Naive B cell (primary cell): ENCODE measurements around the gene MAPKAP1. TPM values are rescaled to one million over a fixed set of nuclear protein-coding genes. Genes with fewer than 3 reads are reported as not detected.
A peak's percentile ranks its signal among the peaks of the same experiment; 100 is the strongest.
"Not testable (repeated sequence)": the region's sequence is repeated elsewhere in the genome, so short reads cannot be mapped to it uniquely, and the experiment has no call there.

Source experiments
- ATAC-seq, 2 donors: fragments of 150-1000 bp; cut with Tn5 transposase; 2 replicates each; pipeline ENCODE4 v1.10.0; 2021; ENCODE audit warnings: low read depth in 2 of 2, mild to moderate bottlenecking in 2 of 2, moderate library complexity in 2 of 2
- DNase-seq: peaks from one replicate; pipeline ENCODE4 v3.0.0; 2022
- H3K27ac Mint-ChIP-seq, 6 donors: one replicate each; pipeline ENCODE4 v1.8.0; 2020 to 2022; ENCODE audit warnings: mild to moderate bottlenecking in 6 of 6, mixed read lengths in 6 of 6, moderate library complexity in 5 of 6, inconsistent platforms in 2 of 6
- H3K27me3 Mint-ChIP-seq, 3 donors: one replicate each; pipeline ENCODE4 v1.8.0; 2021 to 2022; ENCODE audit warnings: mixed read lengths in 3 of 3, mild to moderate bottlenecking in 1 of 3
- H3K36me3 Mint-ChIP-seq, 2 donors: one replicate each; pipeline ENCODE4 v1.8.0; 2020 to 2022; ENCODE audit warnings: mixed read lengths in 2 of 2, inconsistent platforms in 1 of 2, mild to moderate bottlenecking in 1 of 2
- H3K4me1 Mint-ChIP-seq, 3 donors: one replicate each; pipeline ENCODE4 v1.8.0; 2020 to 2022; ENCODE audit warnings: mixed read lengths in 3 of 3, inconsistent platforms in 1 of 3, mild to moderate bottlenecking in 1 of 3, moderate library complexity in 1 of 3
- H3K4me3 Mint-ChIP-seq, 8 donors: one replicate each; pipeline ENCODE4 v1.8.0; 2020 to 2022; ENCODE audit warnings: mild to moderate bottlenecking in 8 of 8, mixed read lengths in 8 of 8, moderate library complexity in 8 of 8, inconsistent platforms in 2 of 8
- H3K9me3 Mint-ChIP-seq, 7 donors: one replicate each; pipeline ENCODE4 v1.8.0; 2020 to 2022; ENCODE audit warnings: mixed read lengths in 7 of 7, mild to moderate bottlenecking in 5 of 7, inconsistent platforms in 2 of 7, moderate library complexity in 1 of 7
- polyA plus RNA-seq, 6 donors: library from polyadenylated mRNA; unstranded; fragments of 300-500 nt; fragmentation: Illumina TruSeq; gene quantifications; one replicate each; pipeline ENCODE4 v1.2.3, GENCODE V29; 2021; ENCODE audit warnings: low read depth in 6 of 6

MAPKAP1 gene
- polyA plus RNA-seq, 6 donors from 2014 or later = 62.4 to 76.1 (median 67.7) TPM

DNA sequence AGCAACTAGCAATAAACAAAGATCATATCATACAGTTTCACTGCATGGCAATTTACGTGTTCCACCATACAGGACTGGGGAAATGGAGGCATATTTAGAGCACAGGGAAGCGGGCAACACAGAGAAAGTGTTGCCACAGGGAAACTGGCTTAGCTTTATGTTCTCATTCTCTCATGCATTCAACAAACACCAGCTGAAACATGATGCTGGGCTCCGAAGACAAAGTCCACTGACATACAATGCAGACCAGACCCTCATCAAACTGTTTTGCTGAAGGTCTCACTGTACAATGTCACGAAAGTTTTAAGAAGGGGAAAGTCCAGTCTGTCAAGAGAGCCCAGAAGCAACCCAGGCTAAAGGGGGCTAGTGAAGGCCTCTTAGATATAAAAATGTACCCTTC lies 115.1 kb downstream of the MAPKAP1 start:
- peaks cover 41 to 53% (median 49%) of the 10 kb centered on the region in 3 donors for H3K4me1 Mint-ChIP-seq
- H3K9me3 Mint-ChIP-seq = no peaks in the 10 kb centered on the region
- H3K27me3 Mint-ChIP-seq = no peaks in the 10 kb centered on the region
- H3K4me3 Mint-ChIP-seq = no peak overlapping the region
- no peak overlapping the region for H3K27ac Mint-ChIP-seq
- no peak for ATAC-seq
- H3K36me3 Mint-ChIP-seq = peaks cover 6 to 20% of the 10 kb centered on the region in 2 donors
- DNase-seq = no peak

DNA sequence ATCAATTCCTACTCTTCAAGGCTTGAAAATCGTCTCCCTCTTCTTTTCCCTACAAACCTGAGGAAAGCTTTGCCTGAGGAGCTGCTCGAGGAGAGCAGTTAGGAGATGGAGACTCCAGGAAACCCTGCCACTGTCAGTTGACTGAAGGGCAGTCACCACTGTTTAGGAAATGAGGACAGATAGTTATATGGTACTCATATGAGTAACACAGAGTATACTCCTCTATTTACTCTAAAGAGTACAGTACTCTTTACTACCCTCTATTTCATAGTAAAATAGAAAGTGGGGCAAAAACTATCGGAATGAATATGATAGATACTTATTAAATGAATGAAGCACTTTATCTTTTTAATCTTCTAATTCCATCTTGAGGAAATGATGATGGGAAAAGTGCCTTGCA lies 115.8 kb downstream of the MAPKAP1 start:
- H3K36me3 Mint-ChIP-seq = peaks cover 6 to 17% of the 10 kb centered on the region in 2 donors
- ATAC-seq (no peak), DNase-seq (no peak)
- H3K9me3 Mint-ChIP-seq = no peaks in the 10 kb centered on the region
- no peak overlapping the region for H3K27ac Mint-ChIP-seq
- H3K4me1 Mint-ChIP-seq = peaks cover 47 to 56% (median 52%) of the 10 kb centered on the region in 3 donors
- no peak overlapping the region for H3K4me3 Mint-ChIP-seq
- no peaks in the 10 kb centered on the region for H3K27me3 Mint-ChIP-seq

DNA sequence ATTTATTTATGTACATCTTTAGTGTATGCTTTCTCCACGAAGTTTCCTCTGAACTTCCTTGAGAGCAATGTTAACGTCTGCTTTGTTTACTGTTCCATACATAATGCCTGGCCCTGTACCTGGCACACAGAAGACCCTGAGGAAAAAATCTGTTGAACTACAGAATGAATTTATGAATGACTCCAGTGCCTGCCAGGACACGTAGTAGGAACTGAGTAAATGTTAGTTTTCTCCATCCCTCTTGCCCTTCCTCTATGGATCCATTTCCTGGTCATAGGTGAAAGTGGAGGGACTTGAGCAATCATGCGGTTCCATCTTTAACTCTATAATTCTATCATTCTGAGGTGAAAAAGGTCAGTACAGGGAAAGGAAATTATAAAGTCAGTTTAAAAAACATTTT lies 117.7 kb downstream of the MAPKAP1 start:
- no peak overlapping the region for H3K27ac Mint-ChIP-seq

DNA sequence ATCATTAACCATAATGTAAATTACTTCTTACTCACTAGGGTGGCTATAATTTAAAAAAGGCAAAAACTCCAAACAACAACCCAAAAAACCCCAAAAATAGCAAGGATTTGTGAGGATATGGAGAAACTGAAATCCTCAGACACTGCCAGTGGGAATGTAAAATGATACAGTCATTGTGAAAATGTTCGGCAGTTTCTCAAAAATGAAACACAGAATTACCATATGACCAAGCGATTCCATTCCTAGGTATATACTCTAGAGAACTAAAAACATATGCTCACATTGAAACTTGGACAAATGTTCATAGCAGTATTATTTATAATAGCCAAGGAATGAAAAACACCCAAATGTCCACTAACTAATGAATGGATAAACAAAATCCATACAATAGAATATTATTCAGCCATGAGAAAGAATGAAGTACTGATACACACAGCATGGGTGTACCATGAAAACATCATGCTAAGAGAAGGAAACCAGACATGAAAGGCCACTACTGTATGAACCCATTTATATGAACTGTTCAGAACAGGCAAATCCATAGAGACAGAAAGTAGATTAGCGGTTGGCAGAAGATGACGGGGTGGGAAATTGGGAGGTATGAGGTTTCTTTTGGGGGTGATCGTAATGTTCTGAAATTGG lies 119.1 kb downstream of the MAPKAP1 start:
- Mint-ChIP-seq H3K4me1 (peaks cover 36 to 38% (median 36%) of the 10 kb centered on the region in 3 donors), H3K27ac (peak overlapping the region in 1 of 6 donors; percentile 56), H3K4me3 (no peak overlapping the region), H3K36me3 (peaks cover 5 to 15% of the 10 kb centered on the region in 2 donors), H3K27me3 (no peaks in the 10 kb centered on the region), H3K9me3 (no peaks in the 10 kb centered on the region)
- no peak for ATAC-seq
- no peak for DNase-seq

More for the DNA sequence above, 117.7 kb downstream of the MAPKAP1 start:
- Mint-ChIP-seq H3K4me1 (peaks cover 39 to 46% (median 46%) of the 10 kb centered on the region in 3 donors), H3K27me3 (no peaks in the 10 kb centered on the region), H3K9me3 (no peaks in the 10 kb centered on the region), H3K36me3 (peaks cover 0 to 15% of the 10 kb centered on the region in 2 donors), H3K4me3 (no peak overlapping the region)
- ATAC-seq (no peak), DNase-seq (no peak)

DNA sequence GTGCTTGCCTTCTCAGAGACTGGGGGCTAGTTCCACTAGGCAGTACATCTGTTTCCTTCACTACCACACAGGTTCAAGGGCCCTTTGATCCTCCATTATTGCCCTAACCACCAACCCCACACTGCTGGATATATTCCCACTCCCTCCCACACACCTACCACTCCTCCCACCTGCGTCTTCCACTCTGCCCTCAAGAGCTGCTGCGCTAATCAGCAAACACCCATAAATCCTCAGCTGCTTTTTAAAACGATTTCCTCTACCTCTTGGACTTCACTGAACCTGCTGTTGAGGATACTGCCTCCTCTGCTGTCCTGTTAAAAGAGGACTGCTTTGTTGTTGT lies 120.9 kb downstream of the MAPKAP1 start:
- ATAC-seq (no peak), DNase-seq (no peak)
- no peaks in the 10 kb centered on the region for H3K27me3 Mint-ChIP-seq
- peak overlapping the region in 3 of 6 donors; percentile 32 to 76 (median 70) for H3K27ac Mint-ChIP-seq
- H3K4me1 Mint-ChIP-seq = peaks cover 39 to 43% (median 42%) of the 10 kb centered on the region in 3 donors
- H3K4me3 Mint-ChIP-seq = no peak overlapping the region
- H3K36me3 Mint-ChIP-seq = peaks cover 14 to 15% of the 10 kb centered on the region in 2 donors
- H3K9me3 Mint-ChIP-seq = no peaks in the 10 kb centered on the region

DNA sequence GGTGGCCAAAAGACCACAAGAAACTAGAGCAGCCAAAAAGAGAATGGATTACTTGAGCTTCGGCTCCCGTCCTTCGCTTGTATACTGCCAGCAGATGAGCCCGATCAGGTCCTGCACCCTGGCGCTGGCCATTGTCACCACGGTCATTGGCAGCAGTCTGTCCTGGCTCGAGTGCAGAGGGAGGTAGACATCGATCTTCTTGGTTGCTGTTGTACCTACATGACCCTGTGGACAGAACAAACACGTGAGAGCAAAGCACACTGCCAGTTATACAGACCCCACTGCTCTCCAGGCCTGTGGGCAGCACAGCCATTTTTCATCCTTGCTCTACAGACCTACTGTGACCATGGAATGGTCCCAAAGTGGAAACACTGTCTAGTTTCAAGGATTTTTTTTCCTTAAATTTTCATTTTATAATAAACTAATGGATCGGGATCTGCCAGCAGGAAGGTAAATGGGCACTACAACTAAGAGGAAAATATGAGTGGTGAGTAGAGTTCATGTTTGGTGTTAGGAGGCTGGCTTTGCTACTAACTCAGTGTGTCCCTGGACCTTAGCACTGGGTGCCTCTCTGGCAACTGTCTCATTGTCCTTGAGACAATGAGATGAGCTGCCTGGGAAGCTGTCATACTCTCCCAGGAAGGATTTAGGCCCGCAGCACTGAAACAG lies 121.4 kb downstream of the MAPKAP1 start:
- Mint-ChIP-seq H3K4me3 (no peak overlapping the region), H3K27me3 (no peaks in the 10 kb centered on the region), H3K27ac (no peak overlapping the region), H3K9me3 (peaks cover 0 to 2% (median 0%) of the 10 kb centered on the region in 7 donors), H3K4me1 (peaks cover 37 to 43% (median 40%) of the 10 kb centered on the region in 3 donors), H3K36me3 (peaks cover 12 to 20% of the 10 kb centered on the region in 2 donors)
- no peak for ATAC-seq
- DNase-seq = no peak

DNA sequence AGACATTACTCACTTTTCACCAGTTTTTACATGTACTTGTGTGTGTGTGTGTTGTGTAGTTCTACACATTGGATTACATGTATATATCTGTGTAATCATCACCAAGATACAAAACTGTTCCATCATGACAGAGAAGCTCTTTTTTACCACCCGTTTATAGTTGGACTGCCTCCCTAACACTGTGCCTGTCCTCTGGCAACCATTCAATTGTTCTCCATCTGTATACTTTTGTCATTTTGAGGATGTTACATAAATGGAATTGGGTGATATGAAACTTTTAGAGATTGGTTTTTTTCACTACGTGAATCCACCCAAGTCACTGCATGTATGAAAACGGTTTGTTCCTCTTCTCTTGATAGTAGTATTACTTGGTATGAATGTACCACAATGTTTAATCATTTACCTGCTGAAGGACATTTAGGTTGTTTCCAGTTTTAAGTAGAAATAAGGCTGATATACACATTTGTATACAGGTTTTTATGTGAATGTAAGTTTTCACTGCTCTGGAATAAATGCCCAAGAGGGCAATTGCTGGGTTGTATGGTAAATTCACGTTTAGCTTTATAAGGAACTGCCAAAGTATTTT lies 126.2 kb downstream of the MAPKAP1 start:
- DNase-seq = no peak
- Mint-ChIP-seq H3K4me1 (peaks cover 4 to 11% (median 7%) of the 10 kb centered on the region in 3 donors), H3K27me3 (no peaks in the 10 kb centered on the region), H3K36me3 (peaks cover 17 to 22% of the 10 kb centered on the region in 2 donors), H3K4me3 (no peak overlapping the region), H3K9me3 (peaks cover 0 to 5% (median 2%) of the 10 kb centered on the region in 7 donors), H3K27ac (no peak overlapping the region)
- ATAC-seq = no peak

DNA sequence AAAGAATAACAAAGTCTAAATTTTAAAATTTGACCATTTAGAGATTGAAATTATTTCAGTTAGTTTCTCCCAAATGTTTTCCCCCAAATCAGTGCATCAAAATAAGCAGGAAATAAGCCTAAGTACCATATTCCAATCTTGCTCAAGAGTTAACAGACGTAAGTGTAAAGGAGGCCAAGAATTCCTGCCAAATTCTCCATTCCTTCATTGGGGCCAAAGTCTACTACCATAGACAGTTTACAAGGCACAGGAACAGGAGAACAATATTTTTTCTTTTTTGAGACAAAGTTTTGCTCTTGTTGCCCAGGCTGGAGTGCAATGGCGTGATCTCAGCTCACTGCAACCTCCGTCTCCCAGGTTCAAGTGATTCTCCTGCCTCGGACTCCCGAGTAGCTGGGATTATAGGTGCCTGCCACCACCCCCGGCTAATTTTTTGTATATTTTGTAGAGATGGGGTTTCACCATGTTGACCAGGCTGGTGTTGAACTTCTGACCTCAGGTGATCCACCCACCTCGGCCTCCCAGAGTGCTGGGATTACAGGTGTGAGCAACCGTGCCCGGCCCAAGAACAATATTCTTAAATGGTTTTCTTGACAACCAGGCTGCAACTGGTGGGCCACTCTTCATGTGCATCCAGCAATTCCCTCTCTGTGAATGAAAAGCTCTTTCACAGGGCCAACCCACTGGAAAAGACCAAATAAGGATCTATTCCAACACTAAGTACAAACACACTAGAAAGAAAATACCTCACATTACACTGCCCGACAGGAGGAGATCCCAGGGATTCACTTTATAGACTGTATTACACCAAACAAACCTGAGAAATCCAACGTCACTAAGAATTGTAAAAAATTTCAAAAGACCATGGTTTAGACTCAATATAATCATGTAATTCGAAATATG lies 127.7 kb downstream of the MAPKAP1 start:
- ATAC-seq (no peak), DNase-seq (no peak)
- H3K4me1 Mint-ChIP-seq = peaks cover 4 to 12% (median 7%) of the 10 kb centered on the region in 3 donors
- H3K36me3 Mint-ChIP-seq = peaks cover 18 to 25% of the 10 kb centered on the region in 2 donors
- peak overlapping the region in 1 of 8 donors; percentile 27 for H3K4me3 Mint-ChIP-seq
- no peaks in the 10 kb centered on the region for H3K27me3 Mint-ChIP-seq
- peaks cover 0 to 7% (median 2%) of the 10 kb centered on the region in 7 donors for H3K9me3 Mint-ChIP-seq
- peak overlapping the region in 1 of 6 donors; percentile 58 for H3K27ac Mint-ChIP-seq

DNA sequence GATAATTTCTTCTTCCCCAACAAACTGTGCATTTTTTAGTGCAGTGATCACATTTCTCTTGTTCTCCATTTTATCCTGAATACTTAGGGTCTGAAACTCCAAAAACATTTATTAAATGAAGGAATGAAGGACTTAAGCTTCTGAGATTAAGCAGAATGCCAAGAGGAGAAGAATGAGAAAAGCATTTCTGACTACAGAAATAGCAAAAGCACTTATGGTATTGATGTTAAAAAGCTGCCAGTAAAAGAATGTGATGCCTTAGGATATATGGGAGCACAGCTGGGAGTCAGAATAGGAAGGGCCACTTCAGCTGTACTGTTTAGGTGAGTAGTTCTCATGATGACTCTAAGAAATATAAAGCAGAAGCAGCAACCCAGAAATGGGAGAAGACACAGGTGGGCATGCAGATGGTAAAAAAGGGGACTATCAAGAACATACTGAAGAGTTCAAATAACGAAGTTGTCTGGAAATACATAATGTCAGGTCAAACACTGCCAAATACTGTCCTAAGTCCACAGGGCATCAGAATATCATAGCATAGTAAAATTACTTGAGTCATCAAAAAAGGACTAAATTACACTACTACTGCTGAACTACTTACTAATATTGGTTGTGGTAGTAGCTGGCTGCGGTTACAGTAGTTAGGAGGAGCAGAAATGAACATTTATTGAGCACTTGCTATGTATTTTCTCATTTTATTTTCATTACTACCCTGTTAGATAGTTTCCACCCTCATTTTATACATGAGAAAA lies 132.7 kb downstream of the MAPKAP1 start:
- H3K36me3 Mint-ChIP-seq = peaks cover 15 to 18% of the 10 kb centered on the region in 2 donors
- DNase-seq (no peak), ATAC-seq (no peak)
- peaks cover 5 to 31% (median 20%) of the 10 kb centered on the region in 7 donors for H3K9me3 Mint-ChIP-seq
- no peak overlapping the region for H3K4me3 Mint-ChIP-seq
- no peaks in the 10 kb centered on the region for H3K27me3 Mint-ChIP-seq
- peak overlapping the region in 1 of 6 donors; percentile 87 for H3K27ac Mint-ChIP-seq
- peaks cover 0 to 3% (median 1%) of the 10 kb centered on the region in 3 donors for H3K4me1 Mint-ChIP-seq

DNA sequence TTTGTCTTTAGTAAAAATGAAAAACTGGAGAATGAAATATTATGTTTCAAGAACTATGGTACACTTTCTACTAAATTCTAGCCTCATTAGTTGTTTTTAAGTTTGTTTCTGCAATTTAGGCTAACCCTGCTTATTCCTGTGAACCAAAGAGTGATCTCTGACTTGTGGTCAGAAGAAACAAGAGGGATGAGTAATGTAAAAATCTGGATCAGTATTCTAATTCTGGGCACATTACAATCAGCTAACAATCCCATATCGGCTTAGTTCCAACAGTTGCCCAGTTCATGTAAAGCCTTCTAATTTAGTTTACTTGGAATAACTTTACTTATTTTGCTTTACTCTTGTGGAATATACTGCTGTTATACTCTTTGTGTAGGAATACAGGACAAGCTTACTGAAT lies 134.5 kb downstream of the MAPKAP1 start:
- peaks cover 15 to 18% of the 10 kb centered on the region in 2 donors for H3K36me3 Mint-ChIP-seq
- H3K27ac Mint-ChIP-seq, ATAC-seq, DNase-seq, H3K27me3 Mint-ChIP-seq, H3K4me3 Mint-ChIP-seq: not testable (repeated sequence)
- H3K9me3 Mint-ChIP-seq = peaks cover 5 to 31% (median 20%) of the 10 kb centered on the region in 7 donors
- peaks cover 0 to 11% (median 0%) of the 10 kb centered on the region in 3 donors for H3K4me1 Mint-ChIP-seq

DNA sequence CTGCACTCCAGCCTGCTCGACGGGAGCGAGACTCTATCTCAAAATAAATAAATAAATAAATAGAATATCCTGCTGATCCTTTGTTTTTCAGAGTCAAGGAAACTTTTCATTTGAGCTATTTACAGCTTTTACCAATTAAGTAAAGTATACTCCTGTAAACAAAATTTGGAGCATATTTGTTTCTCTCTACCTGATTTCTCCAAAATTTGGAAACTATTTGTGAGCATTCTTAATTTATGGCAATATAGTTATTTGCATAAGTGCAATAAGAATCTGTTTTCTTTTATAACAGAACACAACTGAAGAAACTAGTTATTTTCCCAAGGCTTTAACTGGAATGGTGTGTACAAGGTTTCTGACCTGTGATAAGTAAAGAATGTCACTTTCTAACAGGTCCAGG lies 135.2 kb downstream of the MAPKAP1 start:
- ATAC-seq, H3K27me3 Mint-ChIP-seq, DNase-seq, H3K4me3 Mint-ChIP-seq, H3K27ac Mint-ChIP-seq: not testable (repeated sequence)
- Mint-ChIP-seq H3K36me3 (peaks cover 15 to 18% of the 10 kb centered on the region in 2 donors), H3K9me3 (peaks cover 5 to 31% (median 20%) of the 10 kb centered on the region in 7 donors), H3K4me1 (peaks cover 0 to 14% (median 4%) of the 10 kb centered on the region in 3 donors)

DNA sequence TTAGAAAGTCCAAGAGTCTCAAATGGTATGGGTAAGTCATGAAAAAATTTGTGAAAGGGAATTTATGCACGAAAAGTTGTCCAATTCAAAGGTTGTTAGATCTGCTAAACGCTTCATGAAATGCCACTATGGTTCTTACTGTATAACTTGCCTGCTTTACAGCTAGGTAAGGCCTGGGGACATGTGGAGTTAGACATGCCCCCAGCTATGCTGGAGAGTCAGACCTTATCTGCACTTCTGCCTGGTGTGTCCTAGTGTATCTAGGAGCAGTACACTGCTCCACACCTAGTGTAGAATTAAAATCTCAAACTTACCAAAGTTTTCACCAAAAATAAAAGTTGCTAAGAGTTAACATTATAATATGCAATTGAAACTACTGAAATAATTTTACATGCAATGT lies 136.8 kb downstream of the MAPKAP1 start:
- no peak overlapping the region for H3K27ac Mint-ChIP-seq
- peaks cover 9 to 15% of the 10 kb centered on the region in 2 donors for H3K36me3 Mint-ChIP-seq
- peaks cover 3 to 27% (median 20%) of the 10 kb centered on the region in 7 donors for H3K9me3 Mint-ChIP-seq
- DNase-seq = no peak
- no peaks in the 10 kb centered on the region for H3K27me3 Mint-ChIP-seq
- no peak overlapping the region for H3K4me3 Mint-ChIP-seq
- ATAC-seq = no peak
- peaks cover 0 to 16% (median 6%) of the 10 kb centered on the region in 3 donors for H3K4me1 Mint-ChIP-seq
